Activated T-cell treated with anti-CD3 and anti-CD28 coated beads for 1 hour (primary cell): ENCODE data around the gene EDA.

Source experiments
- DNase-seq: peaks from one replicate; pipeline ENCODE4 v3.0.0-alpha.2; 2020; ENCODE audit warnings: low read depth

EDA gene

DNA sequence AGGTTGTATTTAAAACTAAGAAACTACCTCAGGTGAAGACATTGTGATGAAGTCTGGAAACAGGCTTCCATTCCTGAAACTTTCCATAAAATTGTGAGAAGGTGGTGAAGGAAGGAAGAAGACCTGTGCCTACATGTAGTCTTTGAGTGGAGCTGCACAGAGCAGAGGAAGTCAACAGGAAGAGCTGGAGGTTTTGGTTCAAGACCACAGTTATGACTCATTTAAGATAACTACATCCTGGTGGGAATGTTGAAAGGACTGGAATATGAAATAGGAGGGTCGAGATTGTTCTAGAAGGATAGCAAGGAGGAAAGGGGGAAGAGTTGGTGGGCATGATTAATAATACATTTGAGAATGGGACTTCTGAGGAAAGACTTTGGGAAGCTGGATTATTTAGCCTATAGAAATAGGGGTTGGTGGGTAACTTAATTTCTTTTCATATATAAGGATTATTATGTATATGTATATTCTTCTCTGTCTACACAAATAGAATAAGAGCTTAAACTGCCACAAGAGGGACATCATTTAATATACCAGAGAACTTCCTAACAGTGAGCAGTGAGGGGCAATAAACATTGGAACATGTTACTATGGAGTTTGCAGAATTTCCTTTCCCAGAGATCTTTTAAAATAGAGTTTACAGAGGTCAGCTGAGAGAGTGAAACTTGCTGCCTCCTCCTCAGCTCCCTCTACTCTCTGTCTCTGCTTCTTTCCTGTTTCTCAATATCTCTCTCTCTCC is 410.4 kb downstream of the EDA start:
- no peak for DNase-seq

DNA sequence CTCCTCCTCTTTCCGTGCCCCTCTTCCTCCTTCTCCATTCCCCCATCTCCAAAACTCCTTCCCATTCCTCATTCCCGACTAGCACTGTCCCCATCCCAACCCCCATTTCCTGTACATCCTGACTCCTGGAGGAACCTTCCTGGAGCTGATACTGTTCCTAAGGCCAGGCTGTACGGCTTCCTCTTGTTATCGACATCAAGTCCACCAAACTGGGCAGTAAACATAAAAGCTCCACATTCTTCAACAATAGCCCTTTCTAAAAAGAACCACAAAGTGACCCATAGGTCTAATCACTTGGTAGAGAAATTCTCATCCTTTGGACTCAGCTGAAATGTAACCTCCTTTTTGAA is 410.9 kb downstream of the EDA start:
- DNase-seq: no peak

GRCh38 chrX:70029863-70030262 is 413.9 kb downstream of the EDA start:
- DNase-seq: no peak

DNA sequence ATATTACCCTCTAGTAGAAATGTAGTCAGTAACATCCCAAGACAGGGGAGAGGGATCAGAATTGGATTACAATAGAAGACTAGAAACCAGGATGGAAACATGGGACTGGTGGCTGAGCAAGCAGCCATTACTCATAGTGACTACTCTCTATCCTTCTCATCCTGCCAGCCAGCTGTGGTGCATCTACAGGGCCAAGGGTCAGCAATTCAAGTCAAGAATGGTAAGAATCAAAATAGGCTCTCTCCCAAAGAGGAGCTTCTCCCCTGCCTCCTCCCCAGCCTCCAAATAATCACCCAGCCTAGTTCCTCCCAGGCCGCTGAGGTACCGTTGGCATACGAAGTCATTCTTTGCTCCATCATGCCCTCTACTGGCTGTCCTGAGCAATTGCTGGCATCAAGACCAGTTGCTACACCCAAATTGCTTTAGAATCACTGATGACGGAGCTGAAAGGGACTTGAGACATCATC is 414.4 kb downstream of the EDA start:
- DNase-seq: peak; percentile 2

DNA sequence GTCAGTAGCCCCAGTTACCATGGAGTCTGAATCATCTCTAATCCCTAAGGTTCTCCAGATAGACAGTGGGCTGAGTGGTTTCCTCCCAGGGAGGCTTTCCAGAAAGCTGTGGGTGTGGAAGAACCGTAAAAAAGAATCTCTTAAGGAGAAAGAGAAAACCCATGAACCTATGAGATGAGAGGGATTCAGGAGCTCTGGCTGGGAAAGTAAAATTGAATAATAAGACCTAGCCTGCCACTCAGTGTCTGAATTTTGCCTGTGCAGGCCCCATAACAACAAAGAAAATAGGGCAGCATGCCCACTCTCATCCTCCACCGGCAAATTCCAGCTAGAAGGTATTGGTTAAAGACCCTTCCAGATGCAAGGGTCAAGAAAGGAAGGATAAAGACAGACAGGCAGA is 416.9 kb downstream of the EDA start:
- no peak for DNase-seq

GRCh38 chrX:70033348-70034051 is 417.6 kb downstream of the EDA start:
- peak; percentile 1 for DNase-seq

GRCh38 chrX:70034646-70035045 is 418.7 kb downstream of the EDA start:
- no peak for DNase-seq

DNA sequence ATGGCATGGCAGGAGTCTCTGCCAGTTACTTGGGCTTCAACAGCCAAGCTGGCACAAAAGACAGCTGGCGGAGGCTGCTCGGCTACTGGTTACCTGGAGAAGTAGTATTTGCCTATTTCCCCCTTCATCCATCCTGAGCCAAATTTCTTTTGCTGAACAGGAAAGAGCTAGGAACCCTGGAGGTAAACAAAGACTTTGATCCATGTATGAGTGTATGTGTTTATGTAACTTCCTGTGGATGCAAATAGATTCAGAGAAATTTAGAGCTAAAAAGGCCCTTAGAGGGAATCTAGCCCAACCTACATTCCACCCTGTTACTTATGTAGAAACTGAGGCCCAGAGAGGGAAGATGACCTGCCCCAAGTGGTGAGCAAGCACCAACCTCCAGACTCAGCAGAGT is 422.6 kb downstream of the EDA start:
- no peak for DNase-seq

DNA sequence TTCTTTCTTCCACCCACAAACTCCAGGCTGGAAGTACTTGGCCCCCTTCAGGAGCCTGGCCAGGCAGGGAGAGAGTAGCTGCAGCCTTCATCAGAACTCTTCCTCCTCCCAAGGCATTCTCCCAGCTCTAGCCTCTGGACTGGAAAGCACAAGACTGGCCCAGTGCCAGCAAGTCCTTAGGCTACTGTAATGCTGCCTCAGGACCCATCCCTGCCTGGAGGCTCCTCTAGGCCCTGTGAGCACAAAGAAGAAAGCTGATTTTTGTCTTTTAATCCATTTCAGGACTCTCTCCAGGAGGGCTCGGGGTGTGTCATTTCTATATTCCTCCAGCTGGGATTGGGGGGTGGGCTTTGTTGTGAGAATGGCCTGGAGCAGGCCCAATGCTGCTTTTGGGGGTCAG is 423.0 kb downstream of the EDA start:
- DNase-seq: no peak

GRCh38 chrX:70039758-70040157 is 423.8 kb downstream of the EDA start:
- no peak for DNase-seq

DNA sequence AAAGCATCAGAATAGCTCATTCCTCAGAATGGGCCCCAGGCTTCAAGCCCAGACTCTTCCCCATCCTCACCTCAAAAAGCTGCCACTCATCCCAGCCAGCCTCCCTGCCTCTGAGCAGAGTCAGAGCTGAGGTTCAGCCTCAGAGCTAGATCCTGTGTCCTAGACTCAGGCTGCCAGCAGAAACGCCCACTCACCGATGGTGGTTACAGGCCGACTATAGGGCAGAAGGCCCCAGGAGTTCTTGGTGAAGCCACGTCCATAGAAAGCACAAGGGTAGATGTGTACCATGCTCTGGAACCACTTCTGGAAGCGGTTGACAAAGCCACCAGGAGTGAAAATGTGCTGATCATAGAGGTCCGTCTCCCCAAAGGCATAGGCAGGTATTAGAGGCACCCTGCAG is 426.1 kb downstream of the EDA start:
- no peak for DNase-seq

- no peak for DNase-seq
Measured at GRCh38 chrX:70042399-70043371, 426.8 kb downstream of the EDA start.

- DNase-seq: no peak
Measured at GRCh38 chrX:70043685-70044084, 427.8 kb downstream of the EDA start.

- DNase-seq: no peak
Measured at GRCh38 chrX:70044541-70045245, 428.8 kb downstream of the EDA start.

- no peak for DNase-seq
Measured at GRCh38 chrX:70046978-70047377, 431.1 kb downstream of the EDA start.

DNA sequence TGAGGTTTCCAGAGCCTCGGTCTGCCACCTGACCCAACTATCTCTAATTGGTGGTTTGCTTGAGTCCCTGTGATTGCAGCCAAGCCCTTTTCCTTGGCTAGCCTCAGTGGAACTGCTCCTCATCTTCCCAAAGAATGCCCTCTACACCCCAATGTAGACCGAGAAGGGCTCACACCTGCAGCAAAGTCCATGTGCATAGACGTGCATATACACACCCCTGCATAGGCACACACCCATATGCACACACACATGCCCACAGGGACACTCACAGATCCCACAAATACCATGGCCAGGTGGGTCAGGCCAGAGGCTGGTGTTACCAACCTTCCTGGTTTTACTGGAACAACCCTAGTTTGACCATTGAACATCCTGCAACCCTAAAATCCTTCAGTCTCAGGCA is 433.5 kb downstream of the EDA start:
- DNase-seq: no peak

GRCh38 chrX:70049925-70050324 is 434.0 kb downstream of the EDA start, which contains the start of gene AWAT2:
Gene AWAT2, minus strand, starts transcription at chrX:70049938. Its CDS starts 6 bp downstream, at chrX:70049932.
- DNase-seq: no peak

DNA sequence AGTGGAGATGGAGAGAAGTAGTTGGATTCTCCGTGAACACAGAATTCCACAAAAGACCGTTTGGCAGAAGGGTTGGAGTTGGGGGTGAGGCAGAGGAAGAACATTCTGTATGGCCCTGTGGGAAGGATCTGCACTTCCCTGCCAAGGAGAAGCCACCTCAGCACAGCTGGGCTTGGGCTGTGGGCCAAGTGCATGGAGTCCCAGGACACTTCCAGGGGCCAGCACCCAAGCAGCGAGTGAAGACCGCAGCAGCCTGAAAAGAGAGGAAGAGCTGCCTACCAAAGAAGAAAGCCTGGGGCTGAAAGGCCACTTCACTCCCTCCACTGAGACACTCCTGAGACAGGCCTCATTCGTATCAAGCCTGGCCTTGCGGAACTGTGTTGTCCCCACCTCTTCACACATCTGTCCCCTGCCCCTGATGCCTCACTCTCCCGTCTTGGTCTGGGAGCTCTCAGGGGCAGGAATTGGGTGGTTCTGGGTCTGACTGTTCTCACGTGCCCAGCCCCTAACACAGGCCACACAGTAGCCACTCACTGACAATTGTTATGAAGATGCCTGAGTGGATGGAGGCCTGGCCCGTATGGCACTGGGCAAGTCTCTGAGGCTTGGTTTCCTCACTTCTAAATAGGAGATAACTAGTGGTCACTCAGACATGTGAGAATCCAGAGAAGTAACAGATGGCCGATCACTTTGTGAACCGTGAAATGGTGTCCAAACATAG is 437.1 kb downstream of the EDA start:
- no peak for DNase-seq

DNA sequence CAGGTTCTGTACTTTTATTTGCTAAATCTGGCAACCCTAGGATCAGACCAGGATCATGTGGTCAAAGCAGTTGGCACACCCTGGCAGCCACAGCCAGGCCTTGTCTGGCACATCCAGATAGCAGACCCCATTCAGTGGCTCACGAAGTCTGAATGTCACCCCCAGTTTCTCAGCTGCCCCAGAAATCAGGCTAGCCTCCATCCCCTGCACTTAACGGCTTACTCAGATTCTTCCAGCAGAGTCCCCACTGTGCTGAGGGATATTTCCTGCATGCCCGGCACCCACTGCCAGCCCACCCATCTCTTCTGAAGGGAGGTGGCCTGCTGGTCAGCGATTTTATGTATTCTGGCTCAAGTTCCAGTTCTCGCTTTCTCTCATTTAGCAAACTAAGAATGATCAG is 438.5 kb downstream of the EDA start:
- DNase-seq: no peak

DNA sequence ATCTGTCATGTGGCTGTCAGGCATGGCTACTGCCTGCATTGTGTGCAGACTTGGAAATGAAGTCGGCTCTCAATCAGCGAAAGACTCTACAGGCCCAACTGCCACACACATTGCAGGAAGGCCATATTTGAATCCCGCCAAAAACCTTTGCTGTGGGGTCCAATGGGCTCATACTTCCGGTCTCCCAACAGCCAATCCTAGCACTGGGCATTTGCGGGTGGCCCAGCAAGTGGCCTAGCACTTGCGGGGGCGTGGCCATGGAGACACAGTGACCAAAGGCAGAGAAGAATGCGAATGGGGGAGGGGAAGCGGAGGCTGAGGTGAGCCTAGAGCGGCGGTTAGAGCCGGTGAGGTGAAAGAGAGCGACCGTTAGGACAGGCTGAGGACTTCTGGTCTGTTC is 446.2 kb downstream of the EDA start, which contains the start of gene OTUD6A:
Gene OTUD6A, plus strand, starts transcription at position 382 of the 400 bp plus-strand sequence. CDS start 68 bp downstream, outside the sequence.
- DNase-seq: no peak

- no peak for DNase-seq
Measured at GRCh38 chrX:70062961-70063550, 447.1 kb downstream of the EDA start.
